GM19463 (cell line): ENCODE results near the gene ACP1.

Experiments used
- ATAC-seq: cut with Tn5 transposase; IDR thresholded peaks from one replicate; pipeline ENCODE4 v1.9.1; 2021; ENCODE audit warnings: mild to moderate bottlenecking, moderate library complexity; ENCODE audit not compliant: unreplicated experiment

ACP1 gene

DNA sequence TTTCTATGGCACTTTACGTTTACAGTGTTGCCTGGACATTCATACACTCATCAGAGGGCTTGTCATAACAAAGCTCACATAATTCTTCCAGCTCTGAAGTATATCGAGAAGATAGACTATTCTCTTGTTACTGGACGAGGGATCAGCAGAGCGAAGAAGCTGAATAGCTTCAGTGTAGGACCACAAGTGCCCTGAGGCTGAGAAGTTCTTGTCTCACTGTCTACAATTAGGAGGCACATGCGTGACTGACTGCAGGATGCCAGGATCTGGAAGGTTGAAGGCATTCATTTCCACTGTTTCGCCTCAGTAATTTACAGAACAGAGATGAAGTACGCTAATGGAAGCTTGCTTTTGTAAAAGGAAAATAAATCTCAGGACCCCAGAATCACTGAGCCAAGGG, 10.5 kb upstream of the ACP1 start:
- no peak for ATAC-seq

DNA sequence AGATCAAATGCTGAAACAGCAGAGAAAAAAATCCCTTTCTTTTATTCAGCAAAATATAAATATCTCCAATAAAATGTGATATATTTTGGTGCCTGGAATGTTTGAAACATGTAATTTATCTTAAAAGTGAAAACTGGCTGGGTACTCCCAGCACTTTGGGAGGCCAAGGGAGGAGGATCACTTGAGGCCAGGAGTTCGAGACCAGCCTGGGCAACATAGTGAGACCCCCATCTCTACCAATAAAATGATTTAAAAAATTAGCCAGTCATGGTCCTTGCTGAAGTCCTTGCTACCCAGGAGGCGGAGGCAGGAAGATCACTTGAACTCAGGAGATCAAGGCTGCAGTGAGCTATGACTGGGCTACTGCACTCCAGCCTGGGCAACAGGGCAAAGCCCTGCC, 9.6 kb upstream of the ACP1 start:
- no peak for ATAC-seq

- ATAC-seq: no peak
Measured at GRCh38 chr2:256094-256493, 8.7 kb upstream of the ACP1 start.

DNA sequence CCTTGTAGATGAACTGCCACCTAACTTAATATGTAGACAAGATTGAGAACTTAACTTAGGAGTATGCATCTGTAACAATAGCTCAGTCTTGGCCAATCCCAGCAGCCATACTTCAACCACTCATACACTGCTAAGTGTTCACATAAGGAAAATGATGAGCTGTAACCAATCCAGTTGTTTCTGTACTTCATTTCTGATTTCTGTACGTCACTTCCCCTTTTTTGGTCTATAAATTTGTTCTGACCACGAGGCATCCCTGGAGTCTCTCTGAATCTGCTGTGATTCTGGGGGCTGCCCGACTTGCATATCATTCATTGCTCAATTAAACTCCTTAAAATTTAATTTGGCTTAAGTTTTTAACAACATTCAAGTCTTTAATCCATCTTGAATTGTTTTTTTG, 7.3 kb upstream of the ACP1 start:
- no peak for ATAC-seq

GRCh38 chr2:257842-258241, 6.9 kb upstream of the ACP1 start:
- no peak for ATAC-seq

DNA sequence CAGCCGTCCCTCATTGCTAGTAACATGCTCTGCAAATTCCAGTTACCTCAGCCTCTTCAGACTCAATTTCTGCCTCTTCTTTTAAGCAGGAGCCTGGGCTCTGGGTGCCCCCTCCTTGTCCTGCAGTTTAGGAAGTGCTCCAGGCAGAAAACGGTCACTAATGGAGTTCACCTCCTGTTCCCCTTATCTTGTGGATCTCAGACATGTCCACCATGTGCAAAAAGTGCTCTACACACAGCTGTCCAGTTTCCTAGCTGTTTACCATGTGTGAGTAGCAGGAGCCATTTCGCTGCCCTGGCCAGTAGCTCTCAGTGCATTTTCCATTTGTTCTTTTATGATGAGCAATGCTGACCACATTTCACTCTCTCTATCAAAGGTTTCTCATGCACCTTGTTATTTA, 5.8 kb upstream of the ACP1 start:
- no peak for ATAC-seq

- ATAC-seq: no peak
Measured at GRCh38 chr2:259789-260331, 4.9 kb upstream of the ACP1 start.

GRCh38 chr2:260507-261161, 4.1 kb upstream of the ACP1 start:
- ATAC-seq: no peak

- no peak for ATAC-seq
Measured at GRCh38 chr2:262117-262516, 2.6 kb upstream of the ACP1 start.

- ATAC-seq: no peak
Measured at GRCh38 chr2:263022-263738, 1.6 kb upstream of the ACP1 start.

GRCh38 chr2:263774-264492, 814 bp upstream of the ACP1 start, which contains the start of gene SH3YL1:
TSS of gene SH3YL1 (minus strand) at chr2:264032. CDS start at chr2:263984, 48 bp downstream.
- peak; percentile 24 for ATAC-seq

GRCh38 chr2:268323-268722, 3.6 kb downstream of the ACP1 start:
- no peak for ATAC-seq

GRCh38 chr2:269356-270030, 4.7 kb downstream of the ACP1 start:
- no peak for ATAC-seq

DNA sequence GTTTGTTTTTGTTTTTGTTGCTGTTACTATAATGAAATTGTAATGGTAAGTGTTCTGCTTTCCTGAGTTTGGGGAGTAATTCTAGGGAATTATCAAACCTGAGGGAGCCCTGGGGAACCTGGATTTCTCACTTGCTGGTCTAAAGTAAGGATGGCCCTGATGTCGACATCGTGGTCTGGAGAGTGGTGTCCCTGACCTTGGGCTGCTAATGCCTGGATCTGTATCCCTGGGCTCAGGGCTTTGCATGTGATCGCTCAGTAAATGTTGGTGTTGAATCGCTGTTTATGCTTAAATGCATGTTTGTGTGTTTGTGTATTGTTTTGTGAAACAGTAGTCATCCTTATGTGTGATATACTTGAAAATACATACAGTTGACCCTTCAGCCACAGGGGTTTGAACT, 6.1 kb downstream of the ACP1 start:
- no peak for ATAC-seq

- no peak for ATAC-seq
Measured at GRCh38 chr2:271917-272316, 7.2 kb downstream of the ACP1 start.

- no peak for ATAC-seq
Measured at GRCh38 chr2:273333-273732, 8.6 kb downstream of the ACP1 start.

GRCh38 chr2:274503-274902, 9.8 kb downstream of the ACP1 start:
- ATAC-seq: no peak

DNA sequence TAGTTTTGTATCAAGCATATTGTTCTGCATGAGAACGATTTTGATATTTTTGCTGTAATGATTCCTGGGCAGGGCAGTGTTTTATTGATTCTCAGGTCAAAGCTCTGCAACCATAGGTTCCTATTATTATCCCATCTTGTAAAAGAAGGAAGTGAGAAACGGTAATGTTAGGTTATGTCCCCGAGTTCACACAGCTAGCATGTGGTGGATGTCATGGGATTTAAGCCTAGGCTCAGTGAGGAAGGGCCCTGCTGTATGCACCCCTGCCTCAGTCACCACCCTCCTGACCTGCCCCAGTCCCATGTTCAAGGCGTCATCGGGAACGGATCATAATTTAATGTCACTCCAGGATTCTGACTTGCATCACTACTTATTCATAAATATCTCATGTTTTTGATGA, 10.7 kb downstream of the ACP1 start:
- ATAC-seq: peak; percentile 98

DNA sequence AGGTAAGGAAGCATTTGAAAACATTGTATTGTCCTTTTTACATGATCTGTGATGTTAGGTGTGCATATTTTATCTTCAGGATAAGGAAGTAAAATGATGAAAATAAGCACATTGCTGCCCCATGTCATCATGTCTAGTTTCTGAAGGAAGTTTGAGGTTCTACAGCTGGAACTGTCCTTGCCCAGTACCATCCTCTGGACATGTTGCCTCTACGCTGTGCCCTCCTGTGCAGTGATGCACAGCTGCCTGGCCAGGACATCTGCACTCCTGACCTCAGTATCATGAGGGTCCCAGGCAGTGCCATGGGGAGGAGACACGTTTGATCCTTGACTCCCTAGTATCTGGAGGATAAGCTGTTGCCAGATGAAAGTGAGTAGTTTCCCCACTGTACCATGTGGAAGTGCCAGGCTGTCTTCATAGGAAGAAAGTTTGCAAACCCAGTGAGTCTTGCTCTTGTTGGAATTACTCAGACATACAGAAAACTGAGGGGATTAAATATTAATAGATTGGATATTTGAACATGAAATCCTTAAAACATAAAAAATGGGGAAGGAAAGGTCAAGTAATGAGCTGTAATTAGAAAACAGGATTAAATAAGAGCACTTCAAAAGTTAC, 13.7 kb downstream of the ACP1 start:
- ATAC-seq: no peak

DNA sequence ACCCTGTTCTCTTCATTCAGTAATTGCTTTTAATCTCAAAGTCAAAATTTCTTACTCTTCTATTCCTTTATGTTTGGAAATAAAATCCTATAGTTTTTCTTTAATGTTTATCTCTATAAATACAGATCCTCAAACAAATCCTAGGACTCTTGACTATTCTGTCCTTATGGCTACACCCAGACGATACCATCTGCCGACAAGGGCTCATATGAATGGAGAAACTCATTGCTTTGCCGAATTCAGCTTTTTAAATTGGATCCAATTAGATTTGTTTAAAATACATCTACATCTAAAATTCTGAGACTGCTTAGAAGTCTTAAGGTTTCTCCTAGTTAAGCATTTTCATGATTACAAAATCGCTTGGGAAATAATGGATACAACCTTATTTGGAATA, 14.2 kb downstream of the ACP1 start:
- ATAC-seq: no peak

- no peak for ATAC-seq
Measured at GRCh38 chr2:279366-279765, 14.6 kb downstream of the ACP1 start.
